ENCODE results near the gene TGIF2. TPM values are rescaled to one million over a fixed set of nuclear protein-coding genes. Genes with fewer than 3 reads are reported as not detected.

Gene TGIF2
- total and polyA plus RNA-seq, 2 of the 13 experiments (the other 11 are each of a cell fraction or from before 2014, with no cell fraction given) = 41.3 to 53.9 TPM

GRCh38 chr20:36573103-36573797 lies at the start of gene TGIF2 (continued):
- TF ChIP-seq ZNF335 (CRISPR knock-in tag; IDR thresholded peaks at IDR 0.05) (no peak), ZNF841 (CRISPR knock-in tag; IDR thresholded peaks at IDR 0.05; ENCODE audit: borderline replicate concordance) (peak; percentile 63; the same call in 1 of the 2 replicates), BRD4 (CRISPR knock-in tag; IDR thresholded peaks at IDR 0.05) (peak; percentile 53; the same call in 1 of the 2 replicates), ARHGAP35 (CRISPR knock-in tag; IDR thresholded peaks at IDR 0.05; ENCODE audit: borderline replicate concordance) (0 out of 2 replicates have a peak, but pooled peaks have one; percentile 56), EEA1 (CRISPR knock-in tag; IDR thresholded peaks at IDR 0.05; ENCODE audit: borderline replicate concordance) (peak; percentile 93; the same call in 1 of the 2 replicates), ZMYM2 (CRISPR knock-in tag; IDR thresholded peaks at IDR 0.05) (peak; percentile 62; the same call in 1 of the 2 replicates), ETV5 (CRISPR knock-in tag; IDR thresholded peaks at IDR 0.05; ENCODE audit: borderline replicate concordance) (peak; percentile 98), NFE2L2 (IDR thresholded peaks at IDR 0.05; ENCODE audit: low read length) (no peak), SOX6 (IDR thresholded peaks at IDR 0.05) (no peak), SOX6 (CRISPR knock-in tag; IDR thresholded peaks at IDR 0.05) (peak; percentile 73), ZFAT (CRISPR knock-in tag; conservative IDR thresholded peaks at IDR 0.05) (no peak), FOXO1 (CRISPR knock-in tag; IDR thresholded peaks at IDR 0.05) (no peak), MBD4 (IDR thresholded peaks at IDR 0.05; ENCODE audit: borderline replicate concordance, low read length) (no peak), ZNF124 (CRISPR knock-in tag; IDR thresholded peaks at IDR 0.05) (peak; percentile 43; the same call in 1 of the 2 replicates), NRL (CRISPR knock-in tag; IDR thresholded peaks at IDR 0.05; ENCODE audit: borderline replicate concordance) (peak; percentile 85; the same call in 1 of the 2 replicates), IRF2 (CRISPR knock-in tag; IDR thresholded peaks at IDR 0.05) (peak; percentile 77), ZNF709 (CRISPR knock-in tag; IDR thresholded peaks at IDR 0.05) (peak; percentile 81), ZFYVE20 (CRISPR knock-in tag; IDR thresholded peaks at IDR 0.05; ENCODE audit: borderline replicate concordance, low read depth) (no peak), RBAK (CRISPR knock-in tag; IDR thresholded peaks at IDR 0.05) (no peak), ZNF263 (CRISPR knock-in tag; IDR thresholded peaks at IDR 0.05) (peak; percentile 73), MLLT10 (CRISPR knock-in tag; IDR thresholded peaks at IDR 0.05) (no peak), BCLAF1 (IDR thresholded peaks at IDR 0.05) (no peak), PCBP2 (optimal IDR thresholded peaks at IDR 0.05; ENCODE audit: low read depth, low read length, poor library complexity, severe bottlenecking) (no peak), STAT6 (CRISPR knock-in tag; IDR thresholded peaks at IDR 0.05; ENCODE audit: borderline replicate concordance) (peak; percentile 89; the same call in 1 of the 2 replicates)
- TF ChIP-seq, protein P1, sequence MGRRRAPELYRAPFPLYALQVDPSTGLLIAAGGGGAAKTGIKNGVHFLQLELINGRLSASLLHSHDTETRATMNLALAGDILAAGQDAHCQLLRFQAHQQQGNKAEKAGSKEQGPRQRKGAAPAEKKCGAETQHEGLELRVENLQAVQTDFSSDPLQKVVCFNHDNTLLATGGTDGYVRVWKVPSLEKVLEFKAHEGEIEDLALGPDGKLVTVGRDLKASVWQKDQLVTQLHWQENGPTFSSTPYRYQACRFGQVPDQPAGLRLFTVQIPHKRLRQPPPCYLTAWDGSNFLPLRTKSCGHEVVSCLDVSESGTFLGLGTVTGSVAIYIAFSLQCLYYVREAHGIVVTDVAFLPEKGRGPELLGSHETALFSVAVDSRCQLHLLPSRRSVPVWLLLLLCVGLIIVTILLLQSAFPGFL (CRISPR knock-in tag; IDR thresholded peaks at IDR 0.05) = 0 out of 2 replicates have a peak, but pooled peaks have one; percentile 71
